NCI-H526 treated with DMSO at 0.1 percent for 48 hours (cell line): ENCODE measurements around the gene UGT3A1.
"Not testable (repeated sequence)": the region's sequence is repeated elsewhere in the genome, so short reads cannot be mapped to it uniquely, and the experiment has no call there.

Experiments
- DNase-seq: peaks from one replicate; lab custom pipeline; 2025; lab: John Stamatoyannopoulos, UW

UGT3A1 gene, protein sequence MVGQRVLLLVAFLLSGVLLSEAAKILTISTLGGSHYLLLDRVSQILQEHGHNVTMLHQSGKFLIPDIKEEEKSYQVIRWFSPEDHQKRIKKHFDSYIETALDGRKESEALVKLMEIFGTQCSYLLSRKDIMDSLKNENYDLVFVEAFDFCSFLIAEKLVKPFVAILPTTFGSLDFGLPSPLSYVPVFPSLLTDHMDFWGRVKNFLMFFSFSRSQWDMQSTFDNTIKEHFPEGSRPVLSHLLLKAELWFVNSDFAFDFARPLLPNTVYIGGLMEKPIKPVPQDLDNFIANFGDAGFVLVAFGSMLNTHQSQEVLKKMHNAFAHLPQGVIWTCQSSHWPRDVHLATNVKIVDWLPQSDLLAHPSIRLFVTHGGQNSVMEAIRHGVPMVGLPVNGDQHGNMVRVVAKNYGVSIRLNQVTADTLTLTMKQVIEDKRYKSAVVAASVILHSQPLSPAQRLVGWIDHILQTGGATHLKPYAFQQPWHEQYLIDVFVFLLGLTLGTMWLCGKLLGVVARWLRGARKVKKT

GRCh38 chr5:35990941-35991611 is at the start of gene UGT3A1:
Gene UGT3A1, minus strand, starts transcription at chr5:35991390. Its CDS starts 150 bp downstream, at chr5:35991240.
- DNase-seq = no peak

- no peak for DNase-seq
Observed at GRCh38 chr5:36035696-36036095, 44.5 kb upstream of the UGT3A1 start.

- not testable (repeated sequence) for DNase-seq
Observed at GRCh38 chr5:36034536-36035134, 43.4 kb upstream of the UGT3A1 start.

GRCh38 chr5:36033486-36033885 is 42.3 kb upstream of the UGT3A1 start:
- no peak for DNase-seq

- DNase-seq = no peak
Observed at GRCh38 chr5:36033047-36033446, 41.9 kb upstream of the UGT3A1 start.

GRCh38 chr5:36031223-36031622 is 40.0 kb upstream of the UGT3A1 start:
- no peak for DNase-seq

DNA sequence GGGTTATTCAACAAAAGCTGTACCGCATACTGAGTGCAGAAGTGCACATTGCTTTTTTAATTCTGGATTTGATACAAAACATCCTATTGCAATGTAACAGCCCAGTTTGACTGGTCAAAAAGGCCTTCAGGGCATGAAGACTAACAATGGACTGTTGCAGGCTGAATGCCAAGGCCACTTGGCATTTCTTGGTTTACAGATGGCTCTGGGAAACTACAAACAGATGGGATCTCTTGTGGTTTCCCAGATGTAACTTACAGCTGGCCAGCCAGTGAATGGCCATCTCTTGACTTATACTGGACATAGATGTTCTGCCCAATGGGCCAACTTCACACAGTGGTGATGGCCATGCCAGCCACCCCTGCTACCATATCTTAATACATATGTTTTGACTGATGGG is 38.7 kb upstream of the UGT3A1 start:
- no peak for DNase-seq

DNA sequence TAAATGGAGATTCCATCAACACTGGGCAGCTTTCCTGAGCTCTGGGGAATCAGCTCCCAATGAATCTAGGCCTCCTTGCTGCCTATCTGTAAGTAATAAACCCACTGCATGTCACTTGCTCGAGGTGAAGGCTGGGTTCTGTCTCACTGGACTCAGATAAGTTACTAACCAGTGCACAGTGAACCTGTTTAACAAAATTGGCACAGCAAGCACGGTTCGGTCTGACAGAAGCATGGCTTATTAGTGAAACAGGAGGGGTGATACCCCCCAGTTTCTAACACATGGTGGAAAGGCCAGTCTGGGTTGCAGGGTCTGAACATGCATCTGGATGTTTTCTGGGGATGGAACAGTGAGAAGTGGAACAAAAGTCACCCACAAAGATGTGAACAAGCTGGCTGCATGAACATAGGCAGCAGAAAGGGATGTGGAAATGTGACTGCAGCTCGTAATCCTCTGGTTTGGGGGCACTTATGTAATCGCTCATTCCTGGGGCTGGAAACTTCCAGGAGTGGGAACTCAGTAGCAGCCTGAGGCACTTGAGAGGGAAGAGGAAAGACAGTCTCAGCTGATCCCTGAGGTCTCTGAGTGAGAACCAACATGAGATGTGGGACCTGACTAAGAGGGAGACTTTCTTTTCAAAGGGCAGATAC is 37.8 kb upstream of the UGT3A1 start:
- no peak for DNase-seq

GRCh38 chr5:36027711-36028110 is 36.5 kb upstream of the UGT3A1 start:
- DNase-seq = no peak

DNA sequence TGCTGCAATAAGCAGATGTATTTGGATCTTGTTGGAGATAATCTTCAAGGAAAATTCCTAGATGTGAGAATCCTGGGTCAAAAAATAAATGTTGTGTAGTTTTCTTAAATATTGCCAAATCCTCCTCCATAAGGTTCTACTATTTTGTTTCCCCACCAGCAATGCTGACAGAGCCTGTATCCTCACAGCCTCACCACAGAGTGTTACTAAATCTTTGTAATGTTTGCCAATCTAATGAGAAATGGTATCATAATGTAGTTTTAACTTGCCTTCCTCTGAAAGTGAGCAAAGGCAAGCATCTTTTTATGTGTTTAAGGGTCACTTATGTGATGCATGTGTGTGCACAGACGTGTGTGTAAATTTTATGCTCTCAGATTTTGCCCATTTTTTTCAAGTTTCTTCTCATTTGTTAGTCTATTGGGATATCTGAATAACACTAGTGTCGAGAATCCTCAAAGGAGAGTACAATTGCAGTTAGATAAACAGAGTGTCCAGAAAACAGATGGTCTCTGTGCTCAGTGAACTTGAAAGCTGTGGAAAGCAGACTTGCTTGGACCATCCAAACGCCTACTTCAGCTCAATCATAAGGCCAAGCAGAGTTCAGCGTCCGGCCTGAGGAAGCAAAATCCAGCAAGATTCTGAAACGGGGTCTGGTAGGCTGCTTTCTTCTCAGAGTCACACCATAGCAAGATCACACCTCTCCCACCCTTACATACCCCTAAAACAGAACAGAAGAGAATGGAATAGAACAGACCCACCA is 35.7 kb upstream of the UGT3A1 start:
- DNase-seq = no peak

DNA sequence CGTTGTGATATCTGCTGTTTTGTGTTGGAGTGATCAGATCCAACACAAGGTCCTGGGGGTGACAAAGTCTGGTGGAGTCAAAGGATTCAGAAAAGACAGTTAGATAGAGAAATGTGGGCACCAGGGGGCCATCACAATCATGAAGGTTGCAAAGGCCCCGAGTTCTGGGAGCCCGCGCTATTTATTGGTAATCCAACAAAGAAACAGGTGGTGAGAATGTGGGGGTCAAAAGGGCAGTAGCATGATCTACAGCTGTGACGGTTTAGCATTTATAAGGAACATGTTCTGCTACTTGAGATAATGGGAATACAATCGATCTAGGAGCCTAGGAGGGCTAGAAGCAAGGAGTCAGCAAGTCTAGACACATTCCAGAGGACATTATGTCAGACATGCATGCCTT is 31.1 kb upstream of the UGT3A1 start:
- DNase-seq = not testable (repeated sequence)

- not testable (repeated sequence) for DNase-seq
Observed at GRCh38 chr5:36019584-36019983, 28.4 kb upstream of the UGT3A1 start.

DNA sequence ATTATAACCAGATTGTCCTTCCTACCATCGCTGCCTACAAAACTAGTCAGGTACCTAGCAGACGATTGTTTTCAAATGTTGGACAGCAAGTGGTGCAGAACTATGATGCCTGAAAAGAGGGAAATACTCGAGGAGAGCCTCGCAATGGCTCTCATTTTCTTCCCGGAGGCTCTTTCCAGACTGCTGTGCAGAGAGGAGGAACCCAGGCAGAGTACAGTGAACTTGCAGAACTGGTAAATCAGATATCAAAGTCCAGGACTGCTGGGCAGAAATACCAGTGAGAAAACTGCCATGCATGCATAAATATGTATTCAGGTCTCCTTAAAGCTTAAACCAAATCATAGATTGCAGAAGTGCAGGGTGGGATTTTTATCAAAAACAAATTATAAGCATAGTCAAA is 26.4 kb upstream of the UGT3A1 start:
- peak; percentile 4 for DNase-seq

GRCh38 chr5:36017004-36017403 is 25.8 kb upstream of the UGT3A1 start:
- DNase-seq = no peak

- no peak for DNase-seq
Observed at GRCh38 chr5:36013182-36013581, 22.0 kb upstream of the UGT3A1 start.

DNA sequence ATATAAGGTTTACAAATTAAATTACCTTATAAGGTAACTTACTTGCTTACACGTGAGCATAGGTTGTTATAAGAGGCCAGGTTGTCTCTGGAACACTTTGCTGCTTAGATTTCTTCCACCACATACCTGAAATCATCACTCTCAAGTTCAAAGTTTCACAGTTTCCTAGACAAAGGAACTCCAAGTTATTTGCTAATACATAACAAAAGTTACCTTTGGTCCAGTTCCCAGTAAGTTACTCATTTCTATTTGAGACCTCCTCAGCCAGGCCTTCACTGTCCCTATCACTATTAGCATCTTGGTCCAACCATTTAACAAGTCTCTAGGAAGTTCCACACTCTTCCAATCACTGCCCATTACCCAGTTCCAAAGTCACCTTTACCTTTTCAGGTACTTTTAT is 18.5 kb upstream of the UGT3A1 start:
- no peak for DNase-seq

- DNase-seq = no peak
Observed at GRCh38 chr5:36007366-36007765, 16.2 kb upstream of the UGT3A1 start.

GRCh38 chr5:36006163-36006562 is 15.0 kb upstream of the UGT3A1 start:
- DNase-seq = no peak

GRCh38 chr5:36001032-36001431 is 9.8 kb upstream of the UGT3A1 start:
- DNase-seq = no peak

- DNase-seq = no peak
Observed at GRCh38 chr5:35999547-35999946, 8.4 kb upstream of the UGT3A1 start.

DNA sequence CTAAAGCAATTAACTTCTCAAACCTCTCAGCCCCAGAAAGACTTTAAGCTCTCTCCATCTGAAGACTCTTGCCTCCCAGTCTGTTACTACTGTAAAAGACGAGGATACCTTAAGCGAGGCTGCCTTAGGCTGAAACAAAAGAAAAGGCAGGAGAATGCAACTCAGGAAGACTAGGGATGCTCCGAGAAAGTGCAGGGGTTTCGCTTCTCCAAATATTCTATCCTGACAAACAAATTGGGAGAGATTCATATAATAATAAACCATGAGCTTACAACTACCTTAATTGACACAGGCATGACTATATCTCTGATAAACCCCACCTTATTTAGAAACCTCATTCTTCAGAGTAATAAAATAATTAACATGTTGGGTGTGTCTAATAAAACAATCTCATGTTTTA is 4.9 kb upstream of the UGT3A1 start:
- DNase-seq = no peak

DNA sequence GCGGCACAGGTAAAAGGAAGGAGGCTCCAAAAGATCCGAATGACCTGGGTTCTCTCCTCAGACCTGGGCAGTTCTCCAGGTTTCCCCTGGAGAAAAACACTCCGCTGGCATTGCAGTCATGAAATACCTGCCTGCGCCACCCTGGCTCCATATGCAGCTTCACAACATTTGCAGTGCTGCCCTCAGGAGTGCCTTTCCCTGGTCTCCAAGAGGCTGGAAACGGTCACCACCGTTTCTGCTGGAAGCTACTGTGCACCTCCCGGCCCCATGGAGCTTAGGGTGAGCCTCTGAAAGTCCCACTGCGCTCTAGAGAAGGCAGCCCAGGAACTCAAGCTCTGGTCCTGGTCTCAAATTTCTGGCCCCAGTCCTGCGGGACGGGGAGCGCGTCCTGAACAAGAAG is 670 bp downstream of the UGT3A1 start:
- DNase-seq = no peak
